Neuronal stem cell (in vitro differentiated cells): Measurements from ENCODE around the gene PRR14. TPM values are rescaled to one million over a fixed set of nuclear protein-coding genes. Genes with fewer than 3 reads are reported as not detected.

Source experiments
- small RNA-seq: library from polyadenylated mRNA; stranded (forward); fragments of <200 nt; extraction: miRNeasy Mini kit (QIAGEN cat#:217004); gene quantifications from one replicate; pipeline ENCODE3, GENCODE V24; 2013; ENCODE audit not compliant: insufficient read depth

PRR14 gene

Small RNAs within 50 kb of the gene (small RNA-seq; reads per million reads assigned to genes)
- gene AC093249.1 (not detected), gene RNU6-1043P (not detected), gene RNU6-416P (not detected)
